IMR-90 (cell line): ENCODE data around the gene ADIG. TPM values are rescaled to one million over a fixed set of nuclear protein-coding genes. Genes with fewer than 3 reads are reported as not detected.

Experiments
- ATAC-seq: fragments of 200-7000 bp; cut with Tn5 transposase; 2 replicates; pipeline ENCODE4 v1.9.1; 2020; ENCODE audit warnings: low read depth, mild to moderate bottlenecking, moderate library complexity
- BruUV-seq: library from RNA; stranded (reverse); fragments of 400-500 nt; replicated peaks from 2 replicates; lab custom pipeline; 2021; lab: Mats Ljungman, UMichigan
- CTCF ChIA-PET: fragments of 300-600 bp; formaldehyde crosslinking; extraction: SDS; loops from one replicate; lab custom pipeline; 2021; ENCODE audit warnings: antibody characterized with exemption; lab: Yijun Ruan, JAX
- POLR2A ChIA-PET: fragments of 300-600 bp; sonication (Branson Sonifier 250); formaldehyde crosslinking; loops from one replicate; lab custom pipeline; 2022; ENCODE audit warnings: antibody characterized with exemption; ENCODE audit not compliant: unreplicated experiment; lab: Charles Lee
- DNase-seq: peaks from one replicate; pipeline ENCODE4 v3.0.0; 2013
- H2AFZ ChIP-seq: replicated peaks from 2 replicates; pipeline ENCODE3; 2013; ENCODE audit warnings: low read length, mild to moderate bottlenecking; ENCODE audit not compliant: poor library complexity
- H2AK5ac ChIP-seq: 2 replicates; pipeline ENCODE4 v1.6.1; 2013; ENCODE audit warnings: low read depth, low read length, inconsistent platforms
- H2AK9ac ChIP-seq: replicated peaks from 2 replicates; pipeline ENCODE3; 2013; ENCODE audit warnings: mild to moderate bottlenecking, low read depth, low read length, moderate library complexity; ENCODE audit not compliant: poor library complexity
- H2BK120ac ChIP-seq: 2 replicates; pipeline ENCODE4 v1.6.1; 2013; ENCODE audit warnings: low read depth, low read length, inconsistent platforms
- H2BK15ac ChIP-seq: 3 replicates; pipeline ENCODE4 v1.6.1; 2013; ENCODE audit warnings: low read depth, low read length, inconsistent platforms
- H2BK20ac ChIP-seq: 2 replicates; pipeline ENCODE4 v1.6.1; 2013; ENCODE audit warnings: low read depth, mild to moderate bottlenecking, inconsistent platforms, low read length, moderate library complexity
- H2BK5ac ChIP-seq: 2 replicates; pipeline ENCODE4 v1.6.1; 2013; ENCODE audit warnings: mild to moderate bottlenecking, low read depth, low read length, inconsistent platforms; ENCODE audit not compliant: poor library complexity, severe bottlenecking
- H3K14ac ChIP-seq: replicated peaks from 2 replicates; pipeline ENCODE4 v1.6.1; 2013; ENCODE audit warnings: low read depth, low read length, inconsistent platforms
- H3K18ac ChIP-seq: 2 replicates; pipeline ENCODE4 v1.6.1; 2013; ENCODE audit warnings: low read depth, low read length, control low read depth
- H3K23ac ChIP-seq: 2 replicates; pipeline ENCODE4 v1.6.1; 2013; ENCODE audit warnings: low read depth, low read length, inconsistent platforms
- H3K27ac ChIP-seq: 2 replicates; pipeline ENCODE4 v1.5.1; 2013; ENCODE audit warnings: mild to moderate bottlenecking, control low read depth, low read length; ENCODE audit not compliant: insufficient read depth
- H3K27me3 ChIP-seq: 2 replicates; pipeline ENCODE4 v1.6.1; 2013; ENCODE audit warnings: low read length; ENCODE audit not compliant: control insufficient read depth, insufficient read depth
- H3K36me3 ChIP-seq: 2 replicates; pipeline ENCODE4 v1.6.1; 2013; ENCODE audit warnings: low read length, mixed read lengths; ENCODE audit not compliant: control insufficient read depth, insufficient read depth
- H3K4ac ChIP-seq: 2 replicates; pipeline ENCODE4 v1.6.1; 2013; ENCODE audit warnings: low read depth, low read length, inconsistent platforms
- H3K4me1 ChIP-seq: 2 replicates; pipeline ENCODE4 v1.6.1; 2013; ENCODE audit warnings: low read length, mixed read lengths; ENCODE audit not compliant: control insufficient read depth, insufficient read depth
- H3K4me2 ChIP-seq: 2 replicates; pipeline ENCODE4 v1.6.1; 2013; ENCODE audit warnings: low read depth, mild to moderate bottlenecking, control low read depth, low read length, moderate library complexity
- H3K4me3 ChIP-seq: 2 replicates; pipeline ENCODE4 v1.5.1; 2013; ENCODE audit warnings: low read depth, mild to moderate bottlenecking, control low read depth, low read length, moderate library complexity; ENCODE audit not compliant: insufficient read depth
- H3K56ac ChIP-seq: 2 replicates; pipeline ENCODE4 v1.6.1; 2013; ENCODE audit warnings: low read length, inconsistent platforms; ENCODE audit not compliant: insufficient read depth; ENCODE audit errors: extremely low read depth
- H3K79me1 ChIP-seq, 2 experiments: 2 replicates each; pipeline ENCODE4 v1.6.1; 2013; ENCODE audit warnings: low read length in 2 of 2, inconsistent platforms in 1 of 2, low read depth in 1 of 2
- H3K9ac ChIP-seq: 2 replicates; pipeline ENCODE4 v1.6.1; 2013; ENCODE audit warnings: low read depth, low read length, control low read depth
- H3K9me1 ChIP-seq: 2 replicates; pipeline ENCODE4 v1.6.1; 2013; ENCODE audit warnings: low read length, inconsistent platforms; ENCODE audit not compliant: insufficient read depth
- H3K9me3 ChIP-seq: 2 replicates; pipeline ENCODE4 v1.6.1; 2013; ENCODE audit warnings: low read length; ENCODE audit not compliant: control insufficient read depth, insufficient read depth
- H4K20me1 ChIP-seq: 2 replicates; pipeline ENCODE4 v1.6.1; 2013; ENCODE audit warnings: low read length, inconsistent platforms; ENCODE audit not compliant: insufficient read depth
- H4K5ac ChIP-seq: 2 replicates; pipeline ENCODE4 v1.6.1; 2013; ENCODE audit warnings: mild to moderate bottlenecking, low read depth, low read length, control low read depth
- H4K8ac ChIP-seq, 2 experiments: 2 replicates each; pipeline ENCODE4 v1.6.1; 2013; ENCODE audit warnings: low read depth in 2 of 2, low read length in 2 of 2, control low read depth in 1 of 2, inconsistent platforms in 1 of 2
- H4K91ac ChIP-seq: 2 replicates; pipeline ENCODE4 v1.6.1; 2013; ENCODE audit warnings: low read depth, low read length, inconsistent platforms; ENCODE audit not compliant: insufficient read depth
- BHLHE40 ChIP-seq: fragments of 150-350 bp; IDR thresholded peaks from 2 replicates; pipeline ENCODE4 v1.6.1; 2016; ENCODE audit warnings: mild to moderate bottlenecking, low read depth, low read length
- CEBPB ChIP-seq: IDR thresholded peaks from 2 replicates; pipeline ENCODE4 v1.6.1; 2012; ENCODE audit warnings: low read depth, low read length, improper control_type of control experiment
- CHD1 ChIP-seq: IDR thresholded peaks from 2 replicates; pipeline ENCODE4 v1.6.1; 2012; ENCODE audit warnings: low read depth, low read length, improper control_type of control experiment
- FOS ChIP-seq: fragments of 150-350 bp; IDR thresholded peaks from 2 replicates; pipeline ENCODE4 v1.6.1; 2016; ENCODE audit warnings: low read depth, low read length
- MAFK ChIP-seq: IDR thresholded peaks from 2 replicates; pipeline ENCODE4 v1.6.1; 2012; ENCODE audit warnings: low read depth, low read length, improper control_type of control experiment
- MAZ ChIP-seq: IDR thresholded peaks from 2 replicates; pipeline ENCODE4 v1.6.1; 2012; ENCODE audit warnings: low read depth, mild to moderate bottlenecking, low read length, improper control_type of control experiment, moderate library complexity, borderline replicate concordance
- MXI1 ChIP-seq: IDR thresholded peaks from 2 replicates; pipeline ENCODE4 v1.6.1; 2012; ENCODE audit warnings: low read depth, mild to moderate bottlenecking, low read length, moderate library complexity, borderline replicate concordance
- NFE2L2 ChIP-seq: fragments of 150-350 bp; IDR thresholded peaks from 2 replicates; pipeline ENCODE4 v1.6.1; 2016; ENCODE audit warnings: low read depth, mild to moderate bottlenecking, low read length
- POLR2A ChIP-seq: IDR thresholded peaks from 2 replicates; pipeline ENCODE4 v1.6.1; 2012; ENCODE audit warnings: mild to moderate bottlenecking, low read depth, low read length
- RAD21 ChIP-seq: IDR thresholded peaks from 2 replicates; pipeline ENCODE4 v1.6.1; 2012; ENCODE audit warnings: low read length, improper control_type of control experiment
- RFX5 ChIP-seq: IDR thresholded peaks from 2 replicates; pipeline ENCODE4 v1.8.0; 2012; ENCODE audit warnings: low read depth, mild to moderate bottlenecking, low read length, moderate library complexity
- SMC3 ChIP-seq: fragments of 150-350 bp; IDR thresholded peaks from 2 replicates; pipeline ENCODE4 v1.6.1; 2016; ENCODE audit warnings: low read depth, mild to moderate bottlenecking, antibody characterized with exemption, low read length, moderate library complexity
- WGBS, 2 experiments: methylation state at CpG; one replicate each; pipeline versions ENCODE4 v1.1.5 to v1.1.7; 2013; ENCODE audit warnings: missing lambda C conversion rate in 2 of 2; ENCODE audit not compliant: insufficient read length in 1 of 2; ENCODE audit errors: extremely low coverage in 2 of 2; 5-methylcytosine and 5-hydroxymethylcytosine counted together
- dilution Hi-C: fragments of 300-500 bp; cut with HindIII; formaldehyde crosslinking; loops from one replicate; pipeline ENCODE4 v1.14.3; 2018; ENCODE audit warnings: low sequenced_read_pairs; ENCODE audit not compliant: unreplicated experiment
- in situ Hi-C: fragments of 300-500 bp; cut with MboI; formaldehyde crosslinking; loops from 3 replicates; pipeline ENCODE4 v1.14.3; 2019; ENCODE audit warnings: low sequenced_read_pairs, inconsistent platforms, mixed read lengths
- intact Hi-C: fragments of 100-400 bp; cut with micrococcal nuclease; formaldehyde crosslinking; loops from 2 replicates; pipeline ENCODE4 v1.10.0; 2022
- polyA plus RNA-seq, 3 experiments: library from polyadenylated mRNA; depleted of rRNA; stranded (reverse); fragments of >200 nt; gene quantifications; 2 replicates each; pipeline ENCODE4 v1.2.3, GENCODE V29; 2012; ENCODE audit warnings: low replicate concordance in 1 of 3
- total RNA-seq: library from RNA; depleted of rRNA; stranded (reverse); fragments of >200 nt; gene quantifications from 2 replicates; pipeline ENCODE4 v1.2.3, GENCODE V29; 2012
- TF ChIP-seq, protein P1 (sequence below): conservative IDR thresholded peaks from 2 replicates; pipeline ENCODE4 v1.5.1; 2012; ENCODE audit warnings: mild to moderate bottlenecking, low read depth, low read length, improper control_type of control experiment
- TF ChIP-seq, protein P2 (sequence below): fragments of 150-350 bp; IDR thresholded peaks from 2 replicates; pipeline ENCODE4 v1.6.1; 2017; ENCODE audit warnings: mild to moderate bottlenecking, antibody characterized with exemption, low read length, low read depth

ADIG gene
- total and polyA plus RNA-seq, 2 of the 4 experiments (the other 2 are of a cell fraction): not detected

DNA sequence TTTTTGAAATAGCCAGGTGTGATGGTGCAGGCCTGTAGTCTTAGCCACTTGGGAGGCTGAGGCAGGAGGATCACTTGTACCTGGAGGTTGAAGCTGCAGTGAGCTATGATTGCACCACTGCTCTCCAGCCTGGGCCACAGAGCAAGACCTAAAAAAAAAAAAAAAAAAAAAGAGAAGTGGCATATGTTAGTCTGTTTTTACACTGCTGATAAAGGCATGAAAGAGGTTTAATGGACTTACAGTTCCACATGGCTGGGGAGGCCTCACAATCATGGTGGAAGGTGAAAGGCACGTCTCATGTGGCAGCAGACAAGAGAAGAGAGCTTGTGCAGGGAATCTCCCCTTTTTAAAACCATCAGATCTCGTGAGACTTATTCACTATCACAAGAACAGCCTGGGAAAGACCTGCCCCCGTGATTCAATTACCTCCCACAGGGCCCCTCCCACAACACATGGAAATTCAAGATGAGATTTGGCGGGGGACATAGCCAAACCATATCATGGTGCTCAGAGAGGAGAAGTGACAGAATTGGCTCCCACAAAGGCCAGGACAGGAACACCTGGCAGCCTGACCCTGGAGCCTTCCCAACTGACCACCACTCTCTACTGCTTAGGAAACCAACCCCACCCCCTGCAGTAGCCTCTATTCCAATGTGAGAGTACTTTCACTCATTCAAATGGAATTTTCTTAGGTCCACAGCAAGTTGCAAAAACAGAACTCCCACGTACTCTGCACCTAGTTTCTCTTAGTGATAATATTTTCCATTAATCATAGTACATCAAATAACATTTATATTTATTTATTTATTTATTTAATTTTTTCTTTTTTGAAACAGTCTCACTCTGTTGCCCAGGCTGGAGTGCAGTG is 50.4 kb downstream of the ADIG start (continued):
- TF ChIP-seq RAD21: no peak

DNA sequence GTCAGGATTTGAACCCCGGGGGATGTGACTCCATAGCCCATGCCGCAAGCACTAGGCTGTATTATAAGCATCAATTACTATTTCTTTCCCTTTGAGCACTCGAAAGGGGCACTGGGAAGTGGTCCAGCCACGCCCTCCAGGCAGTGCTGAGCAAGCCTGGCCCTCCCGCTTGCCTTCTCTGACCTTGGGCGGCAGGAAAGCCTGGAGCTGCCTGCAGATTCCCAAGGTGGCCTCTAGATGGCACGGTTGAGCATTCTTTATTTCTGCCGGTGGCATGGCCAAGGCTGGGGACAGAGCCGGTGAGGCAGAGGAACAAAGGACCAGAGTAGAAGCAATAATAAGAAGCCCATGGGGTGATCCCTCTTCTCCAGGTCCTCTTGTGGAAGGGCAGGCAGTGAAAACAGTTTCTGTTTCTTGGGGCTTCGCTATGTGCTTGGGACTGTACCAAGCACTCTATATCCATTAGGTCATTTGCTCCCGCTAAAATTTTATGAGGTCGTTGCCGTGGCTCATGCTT is 52.6 kb downstream of the ADIG start:
- Histone ChIP-seq H2AK5ac (no peak overlapping the region), H4K8ac (no peak overlapping the region), H3K56ac (no peak overlapping the region), H3K9me3 (no peaks in the 10 kb centered on the region), H3K4me3 (no peak overlapping the region), H3K27ac (no peak overlapping the region), H3K23ac (no peak overlapping the region), H3K9ac (no peak overlapping the region), H3K9me1 (no peaks in the 10 kb centered on the region), H3K27me3 (peaks cover 4% of the 10 kb centered on the region), H3K4me1 (no peaks in the 10 kb centered on the region), H4K20me1 (no peaks in the 10 kb centered on the region), H3K79me1 (no peaks in the 10 kb centered on the region), H3K14ac (no peak overlapping the region), H3K18ac (no peak overlapping the region), H3K4me2 (no peak overlapping the region), H3K4ac (no peak overlapping the region), H2BK15ac (no peak overlapping the region), H2AK9ac (no peak overlapping the region), H2AFZ (peak overlapping the region; percentile 46), H2BK20ac (no peak overlapping the region), H2BK120ac (no peak overlapping the region), H4K91ac (no peak overlapping the region), H3K36me3 (no peaks in the 10 kb centered on the region), H4K5ac (no peak overlapping the region), H2BK5ac (no peak overlapping the region)
- dilution Hi-C loops: no loop called here
- 17% methylated on average over 5 of the region's 13 CpGs; no CpG with 5 or more reads in 1 of the 2 experiments for WGBS, 2 experiments
- ChIA-PET POLR2A (no interaction called here), CTCF (interaction anchor here (0.6 kb wide), 2 partner anchors 11 to 362 kb away, joined by 3 to 4 read pairs; no protein-coding TSS in a partner anchor)
- ATAC-seq (peak; percentile 99), DNase-seq (peak; percentile 20)
- BruUV-seq: no TSS peak
- intact Hi-C loops: loop anchor here (5.0 kb wide), 1 partner anchor 119 kb away; no protein-coding TSS in a partner anchor
- in situ Hi-C loops: no loop called here
- TF ChIP-seq FOS (no peak), RAD21 (peak; percentile 29; the same call in 1 of the 2 replicates), RFX5 (no peak), MXI1 (no peak), MAFK (no peak), SMC3 (peak; percentile 34), NFE2L2 (no peak), MAZ (no peak), BHLHE40 (no peak), CHD1 (no peak), POLR2A (no peak), CEBPB (no peak)
- TF ChIP-seq, protein P1, sequence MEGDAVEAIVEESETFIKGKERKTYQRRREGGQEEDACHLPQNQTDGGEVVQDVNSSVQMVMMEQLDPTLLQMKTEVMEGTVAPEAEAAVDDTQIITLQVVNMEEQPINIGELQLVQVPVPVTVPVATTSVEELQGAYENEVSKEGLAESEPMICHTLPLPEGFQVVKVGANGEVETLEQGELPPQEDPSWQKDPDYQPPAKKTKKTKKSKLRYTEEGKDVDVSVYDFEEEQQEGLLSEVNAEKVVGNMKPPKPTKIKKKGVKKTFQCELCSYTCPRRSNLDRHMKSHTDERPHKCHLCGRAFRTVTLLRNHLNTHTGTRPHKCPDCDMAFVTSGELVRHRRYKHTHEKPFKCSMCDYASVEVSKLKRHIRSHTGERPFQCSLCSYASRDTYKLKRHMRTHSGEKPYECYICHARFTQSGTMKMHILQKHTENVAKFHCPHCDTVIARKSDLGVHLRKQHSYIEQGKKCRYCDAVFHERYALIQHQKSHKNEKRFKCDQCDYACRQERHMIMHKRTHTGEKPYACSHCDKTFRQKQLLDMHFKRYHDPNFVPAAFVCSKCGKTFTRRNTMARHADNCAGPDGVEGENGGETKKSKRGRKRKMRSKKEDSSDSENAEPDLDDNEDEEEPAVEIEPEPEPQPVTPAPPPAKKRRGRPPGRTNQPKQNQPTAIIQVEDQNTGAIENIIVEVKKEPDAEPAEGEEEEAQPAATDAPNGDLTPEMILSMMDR: peak; percentile 67
- TF ChIP-seq, protein P2, sequence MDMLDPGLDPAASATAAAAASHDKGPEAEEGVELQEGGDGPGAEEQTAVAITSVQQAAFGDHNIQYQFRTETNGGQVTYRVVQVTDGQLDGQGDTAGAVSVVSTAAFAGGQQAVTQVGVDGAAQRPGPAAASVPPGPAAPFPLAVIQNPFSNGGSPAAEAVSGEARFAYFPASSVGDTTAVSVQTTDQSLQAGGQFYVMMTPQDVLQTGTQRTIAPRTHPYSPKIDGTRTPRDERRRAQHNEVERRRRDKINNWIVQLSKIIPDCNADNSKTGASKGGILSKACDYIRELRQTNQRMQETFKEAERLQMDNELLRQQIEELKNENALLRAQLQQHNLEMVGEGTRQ: no peak
